K562 (cell line): Measurements from ENCODE around the gene DYNLL1. TPM values are rescaled to one million over a fixed set of nuclear protein-coding genes. Genes with fewer than 3 reads are reported as not detected.

Source experiments
- CGGBP1 ChIP-seq: fragments of 250-450 bp; sonication (Bioruptor Pico); IDR thresholded peaks from 2 replicates; pipeline ENCODE4 v1.9.0; 2021; ENCODE audit warnings: mild to moderate bottlenecking
- ERF ChIP-seq: fragments of 450-650 bp; formaldehyde crosslinking; IDR thresholded peaks from 2 replicates; pipeline ENCODE4 v1.4.0; 2020; ENCODE audit warnings: mild to moderate bottlenecking, mixed read lengths
- FOXK2 ChIP-seq, 2 experiments: fragments of 450-650 bp; IDR thresholded peaks in 1 of 2; conservative IDR thresholded peaks in 1 of 2; 2 replicates each; pipeline ENCODE4 v1.6.1; 2016; ENCODE audit warnings: low read depth in 2 of 2, mild to moderate bottlenecking in 1 of 2
- HMGXB4 ChIP-seq: sonication (generic); formaldehyde crosslinking; IDR thresholded peaks from 2 replicates; pipeline ENCODE4 v1.8.1; 2023; ENCODE audit warnings: mild to moderate bottlenecking, missing genetic modification reagents
- NELFE ChIP-seq: IDR thresholded peaks from 2 replicates; pipeline ENCODE4 v1.6.1; 2011; ENCODE audit warnings: mild to moderate bottlenecking; ENCODE audit not compliant: insufficient read depth, insufficient read length
- NFATC3 ChIP-seq: fragments of 450-650 bp; IDR thresholded peaks from 2 replicates; pipeline ENCODE4 v1.6.1; 2017; ENCODE audit warnings: mild to moderate bottlenecking
- NONO ChIP-seq, 2 experiments: fragments of 200-400 bp in 1 of 2; fragments of 450-650 bp in 1 of 2; formaldehyde crosslinking in 1 of 2; IDR thresholded peaks; 2 replicates each; pipeline ENCODE4 v1.6.1; 2017; ENCODE audit warnings: low read depth in 2 of 2, mild to moderate bottlenecking in 2 of 2, moderate library complexity in 2 of 2, low read length in 1 of 2
- RBBP5 ChIP-seq: fragments of 200-600 bp; sonication (generic); IDR thresholded peaks from 2 replicates; pipeline ENCODE4 v1.6.1; 2012; ENCODE audit warnings: borderline replicate concordance, mild to moderate bottlenecking, low read length, control low read depth, inconsistent platforms; ENCODE audit not compliant: insufficient read depth, poor library complexity, severe bottlenecking
- SRF ChIP-seq, 2 experiments: fragments of 250-450, 450-650 bp in 1 of 2; sonication (Bioruptor Pico) in 1 of 2; sonication (generic) in 1 of 2; formaldehyde crosslinking; IDR thresholded peaks; 2 replicates each; pipeline versions ENCODE4 v1.5.0 to v1.5.1; 2020 to 2022; ENCODE audit warnings: mild to moderate bottlenecking in 1 of 2, missing genetic modification reagents in 1 of 2
- STAT5B ChIP-seq: fragments of 250-450 bp; sonication (Bioruptor Pico); IDR thresholded peaks from 2 replicates; pipeline ENCODE4 v1.8.0; 2021; ENCODE audit warnings: mild to moderate bottlenecking, inconsistent platforms
- ZBTB1 ChIP-seq: sonication (generic); formaldehyde crosslinking; IDR thresholded peaks from 2 replicates; pipeline ENCODE4 v1.8.1; 2023; ENCODE audit warnings: missing genetic modification reagents, low read depth, mild to moderate bottlenecking, borderline replicate concordance
- ZBTB7A ChIP-seq: IDR thresholded peaks from 2 replicates; pipeline ENCODE4 v1.6.1; 2011; ENCODE audit warnings: low read depth, mild to moderate bottlenecking, low read length, moderate library complexity, borderline replicate concordance; ENCODE audit not compliant: control insufficient read depth
- ZNF318 ChIP-seq, 2 experiments: fragments of 450-650 bp; IDR thresholded peaks; 2 replicates each; pipeline ENCODE4 v1.6.1; 2016; ENCODE audit warnings: mild to moderate bottlenecking in 2 of 2, borderline replicate concordance in 1 of 2, low read depth in 1 of 2, moderate library complexity in 1 of 2
- ZNF431 ChIP-seq: sonication (generic); formaldehyde crosslinking; IDR thresholded peaks from 2 replicates; pipeline ENCODE4 v1.8.0; 2022; ENCODE audit warnings: mild to moderate bottlenecking, missing genetic modification reagents
- polyA plus RNA-seq, 8 experiments: library from polyadenylated mRNA; depleted of rRNA in 4 of 8; stranded (reverse) in 5 of 8; unstranded in 3 of 8; fragments of >200 nt; fragmentation: Nextera tagmentation in 2 of 8; fragmentation: Illumina TruSeq in 1 of 8; extraction: Ambion mirVana in 2 of 8; extraction: Trizol in 1 of 8; gene quantifications; 2 replicates each; pipeline versions ENCODE4 v1.2.1 to v1.2.3, GENCODE V29; 2011 to 2014; ENCODE audit warnings: inconsistent platforms in 1 of 8, missing spikeins in 1 of 8
- total RNA-seq, 7 experiments: library from RNA; depleted of rRNA in 6 of 7; stranded (reverse); fragments of >200 nt in 6 of 7; fragmentation: Illumina TruSeq in 2 of 7; extraction: Trizol in 2 of 7; gene quantifications; 2 replicates each; pipeline versions ENCODE4 v1.2.1 to v1.2.3, GENCODE V29; 2011 to 2021; ENCODE audit warnings: low replicate concordance in 1 of 7
- TF ChIP-seq, protein P1 (sequence below): sonication (generic); formaldehyde crosslinking; IDR thresholded peaks from 2 replicates; pipeline ENCODE4 v1.5.0; 2020; ENCODE audit warnings: missing genetic modification reagents

Gene DYNLL1
- total and polyA plus RNA-seq, 9 of the 15 experiments (the other 6 are each of a cell fraction or from before 2014, with no cell fraction given), result 303 to 1,112 (median 468) TPM

GRCh38 chr12:120528861-120529525, 33.1 kb downstream of the DYNLL1 start, which contains the start of gene COQ5 (continued):
- peak in 1 of 2 experiments; percentile 35; a peak in 1 of 4 replicates for TF ChIP-seq ZNF318 (IDR thresholded peaks at IDR 0.05; ENCODE audit: borderline replicate concordance in 1 of 2, low read depth in 1 of 2)
- peak; percentile 82 to 83; a peak in 3 of 4 replicates for TF ChIP-seq FOXK2 (conservative IDR thresholded peaks at IDR 0.05 in 1 of 2, IDR thresholded peaks at IDR 0.05 in 1 of 2; ENCODE audit: low read depth in 2 of 2)
- no peak for TF ChIP-seq NONO (IDR thresholded peaks at IDR 0.05; ENCODE audit: low read depth in 2 of 2, low read length in 1 of 2)
- TF ChIP-seq CGGBP1 (CRISPR knock-in tag), result no peak
- peak; percentile 91 for TF ChIP-seq RBBP5
- TF ChIP-seq ZBTB7A, result peak; percentile 82
- TF ChIP-seq ERF, result no peak
- peak; percentile 53; the same call in 1 of the 2 replicates for TF ChIP-seq ZBTB1 (CRISPR knock-in tag)
- no peak for TF ChIP-seq NFATC3
- no peak for TF ChIP-seq STAT5B (CRISPR knock-in tag)
- TF ChIP-seq HMGXB4 (CRISPR knock-in tag), result no peak
- TF ChIP-seq ZNF431 (CRISPR knock-in tag), result no peak; the same call in 1 of the 2 replicates
- TF ChIP-seq, protein P1, sequence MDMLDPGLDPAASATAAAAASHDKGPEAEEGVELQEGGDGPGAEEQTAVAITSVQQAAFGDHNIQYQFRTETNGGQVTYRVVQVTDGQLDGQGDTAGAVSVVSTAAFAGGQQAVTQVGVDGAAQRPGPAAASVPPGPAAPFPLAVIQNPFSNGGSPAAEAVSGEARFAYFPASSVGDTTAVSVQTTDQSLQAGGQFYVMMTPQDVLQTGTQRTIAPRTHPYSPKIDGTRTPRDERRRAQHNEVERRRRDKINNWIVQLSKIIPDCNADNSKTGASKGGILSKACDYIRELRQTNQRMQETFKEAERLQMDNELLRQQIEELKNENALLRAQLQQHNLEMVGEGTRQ (CRISPR knock-in tag), result no peak
- TF ChIP-seq NELFE, result no peak
- no peak for TF ChIP-seq SRF (CRISPR knock-in tag; IDR thresholded peaks at IDR 0.05)
